WTC11 (cell line): ENCODE measurements around the gene CUL1. TPM values are rescaled to one million over a fixed set of nuclear protein-coding genes. Genes with fewer than 3 reads are reported as not detected.

Experiments used
- ATAC-seq: fragments of 200-7000 bp; cut with Tn5 transposase; 2 replicates; pipeline ENCODE4 v1.10.0; 2021; ENCODE audit warnings: mild to moderate bottlenecking, moderate library complexity
- CTCF ChIA-PET: fragments of 300-600 bp; sonication (Branson Sonifier 250); formaldehyde crosslinking; loops from one replicate; lab custom pipeline; 2021; ENCODE audit warnings: antibody characterized with exemption; lab: Charles Lee
- POLR2A ChIA-PET: fragments of 350-600 bp; sonication (Branson Sonifier 250); formaldehyde crosslinking; loops from one replicate; lab custom pipeline; 2021; ENCODE audit warnings: antibody characterized with exemption; lab: Charles Lee
- DNase-seq: peaks from one replicate; pipeline ENCODE4 v3.0.0; 2021; ENCODE audit warnings: low spot score
- H3K27ac Mint-ChIP-seq: 2 replicates; pipeline ENCODE4 v1.8.0; 2021; ENCODE audit warnings: mixed read lengths
- H3K27me3 Mint-ChIP-seq: 2 replicates; pipeline ENCODE4 v1.8.0; 2021; ENCODE audit warnings: low read depth, mild to moderate bottlenecking, moderate library complexity, mixed read lengths
- H3K36me3 Mint-ChIP-seq: 2 replicates; pipeline ENCODE4 v1.8.0; 2021; ENCODE audit warnings: mixed read lengths
- H3K4me1 Mint-ChIP-seq: 2 replicates; pipeline ENCODE4 v1.8.0; 2022; ENCODE audit warnings: mixed read lengths
- H3K4me3 Mint-ChIP-seq: 2 replicates; pipeline ENCODE4 v1.8.0; 2021; ENCODE audit warnings: mild to moderate bottlenecking, moderate library complexity, mixed read lengths
- H3K9me3 Mint-ChIP-seq: 2 replicates; pipeline ENCODE4 v1.8.0; 2021; ENCODE audit warnings: mixed read lengths
- CREM ChIP-seq: sonication (generic); formaldehyde crosslinking; IDR thresholded peaks from 2 replicates; pipeline ENCODE4 v1.8.1; 2022; ENCODE audit warnings: mild to moderate bottlenecking, missing genetic modification reagents, moderate library complexity
- IRF2 ChIP-seq: sonication (generic); formaldehyde crosslinking; IDR thresholded peaks from 2 replicates; pipeline ENCODE4 v1.8.0; 2022; ENCODE audit warnings: low read depth, missing genetic modification reagents, borderline replicate concordance
- JAZF1 ChIP-seq: fragments of 250-450 bp; sonication (Bioruptor Pico); IDR thresholded peaks from 2 replicates; pipeline ENCODE4 v1.9.0; 2021; ENCODE audit warnings: moderate library complexity, mild to moderate bottlenecking, inconsistent platforms
- JUN ChIP-seq: sonication (generic); formaldehyde crosslinking; IDR thresholded peaks from 2 replicates; pipeline ENCODE4 v1.8.0; 2023; ENCODE audit warnings: mild to moderate bottlenecking, missing genetic modification reagents
- ZNF232 ChIP-seq: sonication (generic); formaldehyde crosslinking; IDR thresholded peaks from 2 replicates; pipeline ENCODE4 v1.8.0; 2022; ENCODE audit warnings: mild to moderate bottlenecking, missing genetic modification reagents
- ZNF396 ChIP-seq: fragments of 250-450 bp; sonication (Bioruptor Pico); IDR thresholded peaks from 2 replicates; pipeline ENCODE4 v1.8.0; 2021; ENCODE audit warnings: mild to moderate bottlenecking, moderate library complexity, borderline replicate concordance
- total RNA-seq: library from RNA; stranded (reverse); gene quantifications from 3 replicates; pipeline ENCODE4 v1.2.3, GENCODE V29; 2021
- TF ChIP-seq, protein P1 (sequence below): fragments of 250-450 bp; sonication (Bioruptor Pico); conservative IDR thresholded peaks from 2 replicates; pipeline ENCODE4 v1.9.0; 2021; ENCODE audit warnings: mild to moderate bottlenecking
- TF ChIP-seq, protein P2 (sequence below): sonication (generic); formaldehyde crosslinking; conservative IDR thresholded peaks from 2 replicates; pipeline ENCODE4 v1.8.1; 2023; ENCODE audit warnings: mild to moderate bottlenecking, low read depth, missing genetic modification reagents, moderate library complexity
- TF ChIP-seq, protein P3 (sequence below): sonication (generic); formaldehyde crosslinking; IDR thresholded peaks from 2 replicates; pipeline ENCODE4 v1.8.0; 2022; ENCODE audit warnings: mild to moderate bottlenecking, missing genetic modification reagents
- TF ChIP-seq, protein P4 (sequence below): fragments of 250-450 bp; sonication (Bioruptor Pico); IDR thresholded peaks from 2 replicates; pipeline ENCODE4 v1.9.0; 2021; ENCODE audit warnings: mild to moderate bottlenecking
- TF ChIP-seq, protein P5 (sequence below): sonication (generic); formaldehyde crosslinking; IDR thresholded peaks from 2 replicates; pipeline ENCODE4 v1.8.1; 2022; ENCODE audit warnings: low read depth, mild to moderate bottlenecking, moderate library complexity, missing genetic modification reagents, borderline replicate concordance
- TF ChIP-seq, protein P6 (sequence below): fragments of 250-450 bp; sonication (Bioruptor Pico); IDR thresholded peaks from 2 replicates; pipeline ENCODE4 v1.9.0; 2021; ENCODE audit warnings: moderate library complexity, mild to moderate bottlenecking, inconsistent platforms, borderline replicate concordance
- TF ChIP-seq, protein P7 (sequence below): fragments of 250-450 bp; sonication (Bioruptor Pico); IDR thresholded peaks from 2 replicates; pipeline ENCODE4 v2.1.2; 2022; ENCODE audit warnings: mild to moderate bottlenecking, moderate library complexity

CUL1 gene
- total RNA-seq, 1 experiment from 2014 or later: 50.5 TPM

DNA sequence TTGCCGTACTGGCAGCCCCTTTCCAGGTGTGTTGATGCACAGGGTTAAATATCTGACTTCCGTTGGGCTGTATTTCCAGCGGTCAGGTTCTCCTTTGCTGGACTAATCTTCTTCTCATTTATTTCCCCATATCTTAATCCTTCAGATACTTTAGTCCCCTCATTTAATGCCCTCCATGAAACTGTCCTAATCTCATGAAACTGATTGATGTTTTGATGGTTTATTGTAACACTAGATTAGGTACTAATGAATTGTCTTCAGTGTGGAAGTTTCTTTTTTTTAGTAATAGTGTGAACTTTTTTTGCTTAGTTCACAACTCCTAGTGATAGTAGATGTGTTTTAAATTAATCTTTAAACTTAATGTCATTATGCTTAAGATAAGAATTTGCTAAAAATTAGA lies 6.3 kb downstream of the CUL1 start (continued):
- TF ChIP-seq CREM (no peak), ZNF396 (no peak)
- TF ChIP-seq, protein P1, sequence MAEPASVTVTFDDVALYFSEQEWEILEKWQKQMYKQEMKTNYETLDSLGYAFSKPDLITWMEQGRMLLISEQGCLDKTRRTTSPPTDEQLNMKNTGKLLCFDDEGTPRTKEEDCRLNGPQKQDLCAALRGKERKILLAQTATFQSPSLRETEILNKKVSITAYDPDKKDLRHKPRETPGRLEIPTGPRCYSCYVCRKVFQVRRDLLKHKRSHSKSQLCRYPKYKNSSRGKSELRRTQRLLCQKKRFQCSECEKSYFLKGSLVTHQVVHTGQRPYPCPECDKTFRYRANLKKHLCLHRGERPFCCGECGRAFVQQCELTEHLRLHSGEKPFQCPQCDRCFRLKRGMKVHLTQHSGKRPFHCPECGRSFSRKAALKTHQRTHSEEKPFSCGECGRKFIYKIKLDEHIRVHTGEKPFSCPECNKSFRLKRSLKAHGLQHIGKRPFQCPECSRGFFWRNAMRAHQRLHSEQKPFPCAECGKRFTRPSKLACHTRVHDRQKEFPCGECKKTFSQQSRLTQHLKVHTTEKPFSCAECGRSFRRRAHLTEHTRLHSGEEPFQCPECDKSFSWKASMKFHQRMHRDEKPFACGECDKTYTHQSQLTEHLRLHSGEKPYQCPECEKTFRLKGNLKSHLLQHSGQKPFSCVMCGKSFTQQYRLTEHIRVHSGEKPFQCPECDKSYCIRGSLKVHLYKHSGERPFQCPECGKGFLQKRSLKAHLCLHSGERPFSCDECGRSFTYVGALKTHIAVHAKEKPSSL: no peak

DNA sequence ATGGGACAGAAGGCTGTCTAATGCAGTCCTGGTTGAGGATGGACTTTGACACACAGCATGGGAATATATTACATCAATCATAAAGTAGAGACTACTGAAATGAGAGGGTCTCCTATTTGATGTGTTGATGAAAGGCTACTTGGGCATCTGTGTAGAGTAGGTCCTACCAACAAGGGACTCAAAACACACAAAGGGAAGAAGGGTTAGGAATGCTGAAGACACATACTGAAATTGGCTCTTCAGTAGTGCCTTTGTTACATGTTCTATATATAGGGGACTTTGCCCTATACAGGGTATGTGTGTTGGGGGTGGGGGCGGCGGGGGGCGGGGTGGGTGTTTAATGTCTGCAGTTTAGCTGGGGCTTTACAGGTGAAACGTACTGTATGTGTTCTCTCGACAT lies 7.7 kb downstream of the CUL1 start:
- DNase-seq: no peak
- Mint-ChIP-seq H3K27me3 (no peaks in the 10 kb centered on the region), H3K36me3 (no peaks in the 10 kb centered on the region), H3K27ac (peak overlapping the region; percentile 54), H3K9me3 (no peaks in the 10 kb centered on the region), H3K4me3 (no peak overlapping the region), H3K4me1 (peaks cover 79% of the 10 kb centered on the region)
- ChIA-PET POLR2A (no interaction called here), CTCF (no interaction called here)
- TF ChIP-seq, protein P2, sequence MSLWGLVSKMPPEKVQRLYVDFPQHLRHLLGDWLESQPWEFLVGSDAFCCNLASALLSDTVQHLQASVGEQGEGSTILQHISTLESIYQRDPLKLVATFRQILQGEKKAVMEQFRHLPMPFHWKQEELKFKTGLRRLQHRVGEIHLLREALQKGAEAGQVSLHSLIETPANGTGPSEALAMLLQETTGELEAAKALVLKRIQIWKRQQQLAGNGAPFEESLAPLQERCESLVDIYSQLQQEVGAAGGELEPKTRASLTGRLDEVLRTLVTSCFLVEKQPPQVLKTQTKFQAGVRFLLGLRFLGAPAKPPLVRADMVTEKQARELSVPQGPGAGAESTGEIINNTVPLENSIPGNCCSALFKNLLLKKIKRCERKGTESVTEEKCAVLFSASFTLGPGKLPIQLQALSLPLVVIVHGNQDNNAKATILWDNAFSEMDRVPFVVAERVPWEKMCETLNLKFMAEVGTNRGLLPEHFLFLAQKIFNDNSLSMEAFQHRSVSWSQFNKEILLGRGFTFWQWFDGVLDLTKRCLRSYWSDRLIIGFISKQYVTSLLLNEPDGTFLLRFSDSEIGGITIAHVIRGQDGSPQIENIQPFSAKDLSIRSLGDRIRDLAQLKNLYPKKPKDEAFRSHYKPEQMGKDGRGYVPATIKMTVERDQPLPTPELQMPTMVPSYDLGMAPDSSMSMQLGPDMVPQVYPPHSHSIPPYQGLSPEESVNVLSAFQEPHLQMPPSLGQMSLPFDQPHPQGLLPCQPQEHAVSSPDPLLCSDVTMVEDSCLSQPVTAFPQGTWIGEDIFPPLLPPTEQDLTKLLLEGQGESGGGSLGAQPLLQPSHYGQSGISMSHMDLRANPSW (CRISPR knock-in tag): no peak
- TF ChIP-seq, protein P3, sequence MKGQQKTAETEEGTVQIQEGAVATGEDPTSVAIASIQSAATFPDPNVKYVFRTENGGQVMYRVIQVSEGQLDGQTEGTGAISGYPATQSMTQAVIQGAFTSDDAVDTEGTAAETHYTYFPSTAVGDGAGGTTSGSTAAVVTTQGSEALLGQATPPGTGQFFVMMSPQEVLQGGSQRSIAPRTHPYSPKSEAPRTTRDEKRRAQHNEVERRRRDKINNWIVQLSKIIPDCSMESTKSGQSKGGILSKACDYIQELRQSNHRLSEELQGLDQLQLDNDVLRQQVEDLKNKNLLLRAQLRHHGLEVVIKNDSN (CRISPR knock-in tag): no peak
- no peak for TF ChIP-seq JUN (CRISPR knock-in tag)
- TF ChIP-seq ZNF232: no peak
- TF ChIP-seq, protein P4, sequence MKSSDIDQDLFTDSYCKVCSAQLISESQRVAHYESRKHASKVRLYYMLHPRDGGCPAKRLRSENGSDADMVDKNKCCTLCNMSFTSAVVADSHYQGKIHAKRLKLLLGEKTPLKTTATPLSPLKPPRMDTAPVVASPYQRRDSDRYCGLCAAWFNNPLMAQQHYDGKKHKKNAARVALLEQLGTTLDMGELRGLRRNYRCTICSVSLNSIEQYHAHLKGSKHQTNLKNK (CRISPR knock-in tag): no peak
- TF ChIP-seq, protein P5, sequence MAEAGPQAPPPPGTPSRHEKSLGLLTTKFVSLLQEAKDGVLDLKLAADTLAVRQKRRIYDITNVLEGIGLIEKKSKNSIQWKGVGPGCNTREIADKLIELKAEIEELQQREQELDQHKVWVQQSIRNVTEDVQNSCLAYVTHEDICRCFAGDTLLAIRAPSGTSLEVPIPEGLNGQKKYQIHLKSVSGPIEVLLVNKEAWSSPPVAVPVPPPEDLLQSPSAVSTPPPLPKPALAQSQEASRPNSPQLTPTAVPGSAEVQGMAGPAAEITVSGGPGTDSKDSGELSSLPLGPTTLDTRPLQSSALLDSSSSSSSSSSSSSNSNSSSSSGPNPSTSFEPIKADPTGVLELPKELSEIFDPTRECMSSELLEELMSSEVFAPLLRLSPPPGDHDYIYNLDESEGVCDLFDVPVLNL (CRISPR knock-in tag): no peak
- no peak for TF ChIP-seq JAZF1
- TF ChIP-seq, protein P6, sequence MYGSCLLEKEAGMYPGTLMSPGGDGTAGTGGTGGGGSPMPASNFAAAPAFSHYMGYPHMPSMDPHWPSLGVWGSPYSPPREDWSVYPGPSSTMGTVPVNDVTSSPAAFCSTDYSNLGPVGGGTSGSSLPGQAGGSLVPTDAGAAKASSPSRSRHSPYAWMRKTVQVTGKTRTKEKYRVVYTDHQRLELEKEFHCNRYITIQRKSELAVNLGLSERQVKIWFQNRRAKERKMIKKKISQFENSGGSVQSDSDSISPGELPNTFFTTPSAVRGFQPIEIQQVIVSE (CRISPR knock-in tag): no peak
- TF ChIP-seq, protein P7, sequence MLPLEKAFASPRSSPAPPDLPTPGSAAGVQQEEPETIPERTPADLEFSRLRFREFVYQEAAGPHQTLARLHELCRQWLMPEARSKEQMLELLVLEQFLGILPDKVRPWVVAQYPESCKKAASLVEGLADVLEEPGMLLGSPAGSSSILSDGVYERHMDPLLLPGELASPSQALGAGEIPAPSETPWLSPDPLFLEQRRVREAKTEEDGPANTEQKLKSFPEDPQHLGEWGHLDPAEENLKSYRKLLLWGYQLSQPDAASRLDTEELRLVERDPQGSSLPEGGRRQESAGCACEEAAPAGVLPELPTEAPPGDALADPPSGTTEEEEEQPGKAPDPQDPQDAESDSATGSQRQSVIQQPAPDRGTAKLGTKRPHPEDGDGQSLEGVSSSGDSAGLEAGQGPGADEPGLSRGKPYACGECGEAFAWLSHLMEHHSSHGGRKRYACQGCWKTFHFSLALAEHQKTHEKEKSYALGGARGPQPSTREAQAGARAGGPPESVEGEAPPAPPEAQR (CRISPR knock-in tag): no peak
- TF ChIP-seq IRF2 (CRISPR knock-in tag): no peak
- ATAC-seq: no peak; the same call in 1 of the 2 replicates
